Measurements from ENCODE around the gene SFRP5. TPM values are rescaled to one million over a fixed set of nuclear protein-coding genes. Genes with fewer than 3 reads are reported as not detected.

Gene SFRP5
- total and polyA plus RNA-seq, 2 of the 13 experiments (the other 11 are each of a cell fraction or from before 2014, with no cell fraction given) = 0.32 to 1.7 TPM

- Histone ChIP-seq H3K4me1 (ENCODE audit: insufficient read depth, low read length) (no peaks in the 10 kb centered on the region; the same call in 1 of the 2 replicates), H3K27ac (ENCODE audit: extremely low read length, insufficient read depth, low read length) (no peak overlapping the region), H2AFZ (ENCODE audit: low read length) (no peak overlapping the region), H3K36me3 (replicated peaks in 1 of 2; ENCODE audit: control insufficient read depth in 1 of 2, insufficient read depth in 2 of 2, low read length in 2 of 2) (no peaks in the 10 kb centered on the region), H3K27me3 (ENCODE audit: control insufficient read depth in 1 of 2, insufficient read depth in 2 of 2, low read length in 2 of 2) (peaks cover 6 to 39% of the 10 kb centered on the region in 2 experiments; a peak in 4 of 5 replicates), H3K79me2 (ENCODE audit: insufficient read depth, low read length) (no peaks in the 10 kb centered on the region), H3K4me2 (ENCODE audit: low read depth, low read length) (no peak overlapping the region), H3K9me3 (ENCODE audit: low read length) (no peaks in the 10 kb centered on the region), H3K9ac (ENCODE audit: insufficient read depth, low read depth, low read length) (no peak overlapping the region), H4K20me1 (ENCODE audit: insufficient read depth, low read length) (no peaks in the 10 kb centered on the region), H3K4me3 (replicated peaks in 1 of 3; ENCODE audit: insufficient read depth in 1 of 3, low read depth in 2 of 3, low read length in 3 of 3) (no peak overlapping the region)
- ChIA-PET CTCF (ENCODE audit: low intra/inter-chr PET ratio, low total read pairs) (no interaction called here), POLR2A (no interaction called here)
- no peak for FAIRE-seq
- TF ChIP-seq SIX4 (CRISPR knock-in tag; IDR thresholded peaks at IDR 0.05) = no peak
- TF ChIP-seq MTA1 (CRISPR knock-in tag; IDR thresholded peaks at IDR 0.05; ENCODE audit: borderline replicate concordance) = no peak
- TF ChIP-seq ZBTB20 (CRISPR knock-in tag; IDR thresholded peaks at IDR 0.05; ENCODE audit: borderline replicate concordance, low read depth) = no peak
- TF ChIP-seq ELK4 (CRISPR knock-in tag; IDR thresholded peaks at IDR 0.05; ENCODE audit: borderline replicate concordance) = no peak
- no peak for TF ChIP-seq KDM1A (CRISPR knock-in tag; IDR thresholded peaks at IDR 0.05)
- no peak for TF ChIP-seq RELA (CRISPR knock-in tag; IDR thresholded peaks at IDR 0.05)
- no peak for TF ChIP-seq ZNF558 (CRISPR knock-in tag; IDR thresholded peaks at IDR 0.05; ENCODE audit: borderline replicate concordance)
- no peak for TF ChIP-seq ZNF225 (CRISPR knock-in tag; IDR thresholded peaks at IDR 0.05)
- TF ChIP-seq, protein P1, sequence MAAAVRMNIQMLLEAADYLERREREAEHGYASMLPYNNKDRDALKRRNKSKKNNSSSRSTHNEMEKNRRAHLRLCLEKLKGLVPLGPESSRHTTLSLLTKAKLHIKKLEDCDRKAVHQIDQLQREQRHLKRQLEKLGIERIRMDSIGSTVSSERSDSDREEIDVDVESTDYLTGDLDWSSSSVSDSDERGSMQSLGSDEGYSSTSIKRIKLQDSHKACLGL (CRISPR knock-in tag; IDR thresholded peaks at IDR 0.05) = no peak
- intact Hi-C loops (cut with micrococcal nuclease; ENCODE audit: unreplicated experiment) (no loop called here), in situ Hi-C loops (cut with HindIII; ENCODE audit: extremely low pct_ligation_motif_present, low pct_unique_long_range_greater_than_20kb) (no loop called here)
- no peak for ATAC-seq
- no peak for DNase-seq (ENCODE audit: low spot score)
- no TSS peak for BruUV-seq (replicated peaks)
Measured at GRCh38 chr10:97818572-97818971, 46.8 kb upstream of the SFRP5 start.
